Muscle layer of colon (tissue), 2 donors: ENCODE results near the gene LOXHD1.

Experiments
- H3K27ac ChIP-seq: one replicate; pipeline ENCODE4 v1.7.0; 2013; ENCODE audit warnings: low read depth, mild to moderate bottlenecking, low read length, moderate library complexity
- H3K27me3 ChIP-seq, 2 donors: one replicate each; pipeline ENCODE4 v1.7.0; 2013; ENCODE audit warnings: low read length in 2 of 2, mild to moderate bottlenecking in 2 of 2; ENCODE audit not compliant: insufficient read depth in 2 of 2, control insufficient read depth in 1 of 2
- H3K36me3 ChIP-seq: one replicate; pipeline ENCODE4 v1.7.0; 2013; ENCODE audit warnings: mild to moderate bottlenecking, low read length; ENCODE audit not compliant: insufficient read depth
- H3K4me1 ChIP-seq: one replicate; pipeline ENCODE4 v1.7.0; 2013; ENCODE audit warnings: mild to moderate bottlenecking, low read length; ENCODE audit not compliant: insufficient read depth
- H3K4me3 ChIP-seq, 2 donors: one replicate each; pipeline ENCODE4 v1.7.0; 2013; ENCODE audit warnings: low read length in 2 of 2, low read depth in 1 of 2, mild to moderate bottlenecking in 1 of 2, moderate library complexity in 1 of 2
- H3K9ac ChIP-seq: one replicate; pipeline ENCODE4 v1.7.0; 2013; ENCODE audit warnings: low read length
- H3K9me3 ChIP-seq: one replicate; pipeline ENCODE4 v1.7.0; 2013; ENCODE audit warnings: mild to moderate bottlenecking, low read length
- donor health status: abdominal sarcoma.
- donor health status: Adenocarcinoma of cecum.

Gene LOXHD1

GRCh38 chr18:46431522-46432171, 225.4 kb downstream of the LOXHD1 start:
- Histone ChIP-seq H3K4me1 (no peaks in the 10 kb centered on the region), H3K4me3 (no peak overlapping the region), H3K9me3 (no peaks in the 10 kb centered on the region), H3K27ac (no peak overlapping the region), H3K36me3 (no peaks in the 10 kb centered on the region), H3K9ac (no peak overlapping the region), H3K27me3 (no peaks in the 10 kb centered on the region)

DNA sequence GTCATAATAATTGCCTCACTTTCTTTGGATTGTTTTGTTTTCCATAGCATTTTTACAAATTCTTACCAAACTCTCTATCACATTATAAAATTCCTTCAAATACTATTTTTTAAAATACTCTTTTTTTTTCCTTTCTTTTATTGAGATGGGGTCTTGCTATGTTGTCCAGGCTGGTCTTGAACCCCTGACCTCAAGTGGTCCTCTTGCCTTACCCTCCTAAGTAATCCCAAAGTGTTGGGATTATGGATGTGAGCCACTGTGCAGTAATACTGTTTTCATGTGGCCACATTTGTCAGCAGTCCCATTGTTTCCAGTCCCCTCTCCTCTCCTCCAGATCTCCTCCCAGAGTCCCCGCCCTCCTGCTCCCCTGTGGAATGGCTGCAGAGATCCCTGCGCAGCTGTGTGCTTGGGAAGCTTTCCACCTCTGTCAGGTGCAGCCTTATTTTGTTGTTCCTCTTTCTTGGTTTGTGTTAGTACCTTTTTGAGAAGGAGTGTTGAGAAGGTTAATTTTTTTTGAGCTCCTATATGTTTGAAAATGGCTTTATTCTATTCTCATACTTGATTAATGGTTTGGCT, 227.3 kb downstream of the LOXHD1 start:
- Histone ChIP-seq H3K9me3 (no peaks in the 10 kb centered on the region), H3K27ac (no peak overlapping the region), H3K4me3 (no peak overlapping the region), H3K9ac (no peak overlapping the region), H3K27me3 (no peaks in the 10 kb centered on the region), H3K36me3 (no peaks in the 10 kb centered on the region), H3K4me1 (no peaks in the 10 kb centered on the region)

DNA sequence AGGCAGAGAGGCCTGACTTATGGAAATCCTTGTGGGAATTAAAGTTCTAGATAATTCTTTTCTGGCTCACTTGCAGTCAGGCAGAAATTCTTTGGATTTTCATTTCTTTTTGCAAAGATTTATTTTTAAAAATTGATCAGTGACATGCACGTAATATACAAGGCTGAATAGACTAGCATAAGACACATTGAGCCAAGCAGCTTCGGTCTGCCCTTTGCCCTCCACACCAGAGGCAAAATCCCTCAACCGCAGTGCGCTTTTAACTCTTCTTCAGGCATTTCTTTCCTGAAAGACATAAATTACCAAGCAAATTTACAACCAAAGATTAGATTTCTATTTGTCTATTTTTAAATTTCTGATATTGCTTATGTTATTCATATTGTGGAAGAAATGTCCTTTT, 227.9 kb downstream of the LOXHD1 start:
- H3K4me1 ChIP-seq, result no peaks in the 10 kb centered on the region

DNA sequence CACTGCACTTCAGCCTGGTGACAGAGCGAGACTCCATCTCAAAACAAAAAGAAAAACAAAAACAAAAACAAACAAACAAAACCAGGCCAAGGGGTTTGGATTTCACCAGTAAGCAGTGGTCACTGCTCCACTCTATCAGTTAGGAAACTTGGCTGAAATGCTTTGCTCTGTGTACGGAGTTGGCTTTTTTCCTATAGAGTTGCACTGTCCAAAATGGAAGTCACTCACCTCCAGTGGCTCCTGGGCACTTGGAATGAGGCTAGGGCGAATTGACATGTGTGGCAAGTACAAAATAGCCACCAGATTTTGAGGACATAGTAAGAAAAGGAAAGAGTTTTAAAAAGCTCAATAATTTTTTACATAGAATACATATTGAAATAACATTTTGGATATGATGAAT, 228.7 kb downstream of the LOXHD1 start:
- no peaks in the 10 kb centered on the region for H3K36me3 ChIP-seq
- H3K9me3 ChIP-seq, result no peaks in the 10 kb centered on the region
- H3K4me3 ChIP-seq, result no peak overlapping the region

More for the DNA sequence above, 227.9 kb downstream of the LOXHD1 start:
- Histone ChIP-seq H3K36me3 (no peaks in the 10 kb centered on the region), H3K27ac (no peak overlapping the region), H3K27me3 (no peaks in the 10 kb centered on the region), H3K4me3 (no peak overlapping the region), H3K9me3 (no peaks in the 10 kb centered on the region), H3K9ac (no peak overlapping the region)

DNA sequence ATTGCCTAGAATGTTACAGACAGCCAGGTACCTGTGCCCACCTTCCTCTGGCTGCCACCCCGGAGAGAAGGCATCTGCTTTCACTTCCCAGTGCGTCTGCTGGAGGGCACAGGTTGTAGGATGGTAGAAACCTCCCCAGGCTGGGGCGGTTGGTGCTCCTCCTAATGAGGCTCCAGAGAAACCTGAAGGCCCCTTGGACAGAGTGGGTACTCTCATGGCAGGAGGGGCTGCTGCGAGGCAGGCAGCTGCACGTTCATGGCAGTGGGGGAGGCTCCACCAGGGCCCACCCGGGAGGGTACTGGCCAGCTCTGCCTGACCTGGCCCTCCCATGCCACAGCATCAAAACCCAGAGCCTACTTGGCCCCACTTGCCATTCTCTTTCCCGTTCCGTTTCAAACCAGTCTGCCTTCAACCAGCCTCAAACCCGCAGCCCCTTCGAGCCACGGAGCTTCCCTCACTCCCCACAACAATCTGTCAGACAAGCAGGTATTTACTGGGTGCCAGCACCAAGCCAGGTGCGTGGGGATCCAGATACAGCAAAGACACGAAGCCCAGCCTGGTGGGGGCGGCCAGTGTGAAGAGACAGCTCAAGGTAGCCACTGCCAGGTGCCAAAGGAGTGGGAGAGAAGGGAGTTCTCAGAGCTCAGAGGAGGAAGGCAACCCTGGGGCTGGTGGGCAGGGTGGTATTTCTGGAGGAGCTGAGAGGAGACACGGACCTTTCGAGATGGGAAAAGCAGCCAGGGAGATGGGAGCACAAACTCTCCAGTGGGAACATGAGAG, 229.6 kb downstream of the LOXHD1 start:
- Histone ChIP-seq H3K27me3 (no peaks in the 10 kb centered on the region), H3K4me3 (no peak overlapping the region), H3K4me1 (no peaks in the 10 kb centered on the region), H3K9ac (no peak overlapping the region), H3K9me3 (no peaks in the 10 kb centered on the region), H3K36me3 (no peaks in the 10 kb centered on the region), H3K27ac (no peak overlapping the region)

More for the DNA sequence above, 228.7 kb downstream of the LOXHD1 start:
- no peak overlapping the region for H3K27ac ChIP-seq
- no peaks in the 10 kb centered on the region for H3K27me3 ChIP-seq
- no peak overlapping the region for H3K9ac ChIP-seq
- H3K4me1 ChIP-seq, result no peaks in the 10 kb centered on the region
